ENCODE results near the gene SCARB1. TPM values are rescaled to one million over a fixed set of nuclear protein-coding genes. Genes with fewer than 3 reads are reported as not detected.

The SCARB1 gene
- total and polyA plus RNA-seq, 9 of the 15 experiments (the other 6 are each of a cell fraction or from before 2014, with no cell fraction given), result 0.56 to 157 (median 52.8) TPM

DNA sequence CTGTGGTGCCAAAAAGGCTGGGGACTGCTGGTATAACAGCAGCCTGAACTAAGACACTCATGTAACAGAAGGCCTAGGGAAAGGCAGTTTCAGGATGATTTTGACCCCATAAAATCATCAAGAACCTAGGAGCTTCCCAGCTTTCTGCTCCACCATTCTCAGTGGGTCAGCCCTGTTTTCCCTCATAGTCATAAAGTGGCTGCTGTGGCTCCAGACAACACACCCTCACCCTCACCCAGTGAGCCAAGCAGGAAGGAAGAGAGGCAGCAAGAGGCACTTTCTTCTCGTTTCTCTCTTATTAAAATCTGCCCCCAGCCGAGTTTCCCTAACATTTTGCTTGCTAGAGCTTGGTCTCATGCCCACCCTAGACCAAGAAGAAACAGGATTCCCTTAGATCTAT is 131.8 kb downstream of the SCARB1 start:
- Histone ChIP-seq H3K9ac (ENCODE audit: insufficient read depth in 1 of 2, low read depth in 2 of 2, low read length in 2 of 2) (no peak overlapping the region), H3K4me2 (ENCODE audit: insufficient read depth, low read length) (no peak overlapping the region), H4K20me1 (replicated peaks; ENCODE audit: control insufficient read depth, insufficient read depth, low read length) (no peaks in the 10 kb centered on the region), H3K9me1 (ENCODE audit: control insufficient read depth, insufficient read depth, low read length) (no peaks in the 10 kb centered on the region), H3K9me3 (replicated peaks; ENCODE audit: control insufficient read depth, insufficient read depth, low read depth, low read length) (no peaks in the 10 kb centered on the region), H3K4me3 (no peak overlapping the region), H3K4me1 (replicated peaks in 1 of 2; ENCODE audit: control insufficient read depth in 2 of 2, insufficient read depth in 2 of 2, low read length in 2 of 2) (peaks cover 9 to 21% of the 10 kb centered on the region in 2 experiments; a peak in 4 of 5 replicates), H3K27ac (ENCODE audit: extremely low read depth, low read depth, low read length) (no peak overlapping the region), H2AFZ (ENCODE audit: low read depth, low read length) (no peak overlapping the region), H3K27me3 (ENCODE audit: control insufficient read depth in 2 of 2, insufficient read depth in 2 of 2, low read length in 2 of 2) (no peaks in the 10 kb centered on the region), H3K36me3 (ENCODE audit: control insufficient read depth, insufficient read depth, low read length) (no peaks in the 10 kb centered on the region), H3K79me2 (ENCODE audit: control insufficient read depth, insufficient read depth, low read length) (no peaks in the 10 kb centered on the region)
- intact Hi-C loops (cut with micrococcal nuclease) (no loop called here), in situ Hi-C loops (cut with MboI) (no loop called here)
- BruUV-seq (replicated peaks), result no TSS peak
- TF ChIP-seq MLLT1 (IDR thresholded peaks at IDR 0.05), result no peak
- peak; percentile 64 for TF ChIP-seq BCOR (IDR thresholded peaks at IDR 0.05)
- TF ChIP-seq KDM2B (CRISPR knock-in tag; IDR thresholded peaks at IDR 0.05), result no peak
- TF ChIP-seq TEAD2 (tag; IDR thresholded peaks at IDR 0.05), result no peak
- TF ChIP-seq RBM25 (IDR thresholded peaks at IDR 0.05; ENCODE audit: low read depth, low read length, severe bottlenecking), result peak; percentile 94
- TF ChIP-seq, protein P1, sequence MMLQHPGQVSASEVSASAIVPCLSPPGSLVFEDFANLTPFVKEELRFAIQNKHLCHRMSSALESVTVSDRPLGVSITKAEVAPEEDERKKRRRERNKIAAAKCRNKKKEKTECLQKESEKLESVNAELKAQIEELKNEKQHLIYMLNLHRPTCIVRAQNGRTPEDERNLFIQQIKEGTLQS (IDR thresholded peaks at IDR 0.05), result no peak
- TF ChIP-seq, protein P1 (CRISPR knock-in tag; conservative IDR thresholded peaks at IDR 0.05), result no peak
- TF ChIP-seq SMARCA5 (IDR thresholded peaks at IDR 0.05), result peak; percentile 60; the same call in 1 of the 2 replicates
- no peak for ATAC-seq
- CTCF ChIA-PET (ENCODE audit: low intra/inter-chr PET ratio), result no interaction called here
- no peak for DNase-seq (ENCODE audit: extremely low read depth in 1 of 4, low spot score in 3 of 4)
- no peak for FAIRE-seq
- no CpG with 5 or more reads among the region's 2 CpGs for WGBS (ENCODE audit: insufficient coverage, low coverage, missing lambda C conversion rate)
- POLR2A ChIA-PET, result interaction anchor here (1.0 kb wide), 1 partner anchor 25 kb away, joined by 4 read pairs; no protein-coding TSS in a partner anchor
